Mammary epithelial cell (primary cell): Measurements from ENCODE around the gene TTF1.

Experiments
- CTCF ChIP-seq, 2 donors: IDR thresholded peaks in 1 of 2; conservative IDR thresholded peaks in 1 of 2; 2 replicates each; pipeline ENCODE4 v1.5.1; 2011 to 2012; ENCODE audit warnings: inconsistent platforms in 2 of 2, low read length in 2 of 2, mild to moderate bottlenecking in 2 of 2, control low read depth in 1 of 2, low read depth in 1 of 2; ENCODE audit not compliant: insufficient read depth in 1 of 2; ENCODE audit errors: extremely low read depth in 1 of 2
- EZH2 ChIP-seq: IDR thresholded peaks from 2 replicates; pipeline ENCODE4 v1.6.1; 2012; ENCODE audit warnings: low read length, inconsistent platforms, borderline replicate concordance

- TF ChIP-seq CTCF (conservative IDR thresholded peaks at IDR 0.05 in 1 of 2, IDR thresholded peaks at IDR 0.05 in 1 of 2; ENCODE audit: extremely low read depth in 1 of 2, insufficient read depth in 1 of 2, low read depth in 1 of 2, low read length in 2 of 2) = no peak
- TF ChIP-seq EZH2 = no peak
These were observed 2.3 kb downstream of the TTF1 start for GRCh38 chr9:132404228-132404881.
